A673 (cell line): Measurements from ENCODE around the gene UCK1.

Source experiments
- EZH2 ChIP-seq: fragments of 200-600 bp; sonication (generic); IDR thresholded peaks from 2 replicates; pipeline ENCODE4 v1.6.1; 2017; ENCODE audit warnings: borderline replicate concordance, low read depth, mild to moderate bottlenecking, mixed read lengths, antibody characterized with exemption, low read length; ENCODE audit not compliant: poor library complexity, severe bottlenecking
- TF ChIP-seq, protein P1 (sequence below): fragments of 300-800, 200-600 bp; sonication (generic); conservative IDR thresholded peaks from 2 replicates; pipeline ENCODE4 v1.5.1; 2017; ENCODE audit warnings: low read depth, mild to moderate bottlenecking, antibody characterized with exemption, low read length, moderate library complexity, mixed read lengths

- TF ChIP-seq, protein P1, sequence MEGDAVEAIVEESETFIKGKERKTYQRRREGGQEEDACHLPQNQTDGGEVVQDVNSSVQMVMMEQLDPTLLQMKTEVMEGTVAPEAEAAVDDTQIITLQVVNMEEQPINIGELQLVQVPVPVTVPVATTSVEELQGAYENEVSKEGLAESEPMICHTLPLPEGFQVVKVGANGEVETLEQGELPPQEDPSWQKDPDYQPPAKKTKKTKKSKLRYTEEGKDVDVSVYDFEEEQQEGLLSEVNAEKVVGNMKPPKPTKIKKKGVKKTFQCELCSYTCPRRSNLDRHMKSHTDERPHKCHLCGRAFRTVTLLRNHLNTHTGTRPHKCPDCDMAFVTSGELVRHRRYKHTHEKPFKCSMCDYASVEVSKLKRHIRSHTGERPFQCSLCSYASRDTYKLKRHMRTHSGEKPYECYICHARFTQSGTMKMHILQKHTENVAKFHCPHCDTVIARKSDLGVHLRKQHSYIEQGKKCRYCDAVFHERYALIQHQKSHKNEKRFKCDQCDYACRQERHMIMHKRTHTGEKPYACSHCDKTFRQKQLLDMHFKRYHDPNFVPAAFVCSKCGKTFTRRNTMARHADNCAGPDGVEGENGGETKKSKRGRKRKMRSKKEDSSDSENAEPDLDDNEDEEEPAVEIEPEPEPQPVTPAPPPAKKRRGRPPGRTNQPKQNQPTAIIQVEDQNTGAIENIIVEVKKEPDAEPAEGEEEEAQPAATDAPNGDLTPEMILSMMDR = no peak
- TF ChIP-seq EZH2 = no peak
Observed at GRCh38 chr9:131482343-131483006, 48.6 kb downstream of the UCK1 start.
